Renal cortical epithelial cell (primary cell): Measurements from ENCODE around the gene PRKAG1. TPM values are rescaled to one million over a fixed set of nuclear protein-coding genes. Genes with fewer than 3 reads are reported as not detected.
"Not testable (repeated sequence)": the region's sequence is repeated elsewhere in the genome, so short reads cannot be mapped to it uniquely, and the experiment has no call there.

Source experiments
- DNase-seq: peaks from one replicate; pipeline ENCODE4 v3.0.0-alpha.2; 2011; ENCODE audit warnings: low read depth
- total RNA-seq: library from RNA; depleted of rRNA; stranded (reverse); fragments of >200 nt; gene quantifications from 2 replicates; pipeline ENCODE4 v1.2.3, GENCODE V29; 2014

Gene PRKAG1
- 63.0 and 86.1 TPM in 2 replicates for total RNA-seq

DNA sequence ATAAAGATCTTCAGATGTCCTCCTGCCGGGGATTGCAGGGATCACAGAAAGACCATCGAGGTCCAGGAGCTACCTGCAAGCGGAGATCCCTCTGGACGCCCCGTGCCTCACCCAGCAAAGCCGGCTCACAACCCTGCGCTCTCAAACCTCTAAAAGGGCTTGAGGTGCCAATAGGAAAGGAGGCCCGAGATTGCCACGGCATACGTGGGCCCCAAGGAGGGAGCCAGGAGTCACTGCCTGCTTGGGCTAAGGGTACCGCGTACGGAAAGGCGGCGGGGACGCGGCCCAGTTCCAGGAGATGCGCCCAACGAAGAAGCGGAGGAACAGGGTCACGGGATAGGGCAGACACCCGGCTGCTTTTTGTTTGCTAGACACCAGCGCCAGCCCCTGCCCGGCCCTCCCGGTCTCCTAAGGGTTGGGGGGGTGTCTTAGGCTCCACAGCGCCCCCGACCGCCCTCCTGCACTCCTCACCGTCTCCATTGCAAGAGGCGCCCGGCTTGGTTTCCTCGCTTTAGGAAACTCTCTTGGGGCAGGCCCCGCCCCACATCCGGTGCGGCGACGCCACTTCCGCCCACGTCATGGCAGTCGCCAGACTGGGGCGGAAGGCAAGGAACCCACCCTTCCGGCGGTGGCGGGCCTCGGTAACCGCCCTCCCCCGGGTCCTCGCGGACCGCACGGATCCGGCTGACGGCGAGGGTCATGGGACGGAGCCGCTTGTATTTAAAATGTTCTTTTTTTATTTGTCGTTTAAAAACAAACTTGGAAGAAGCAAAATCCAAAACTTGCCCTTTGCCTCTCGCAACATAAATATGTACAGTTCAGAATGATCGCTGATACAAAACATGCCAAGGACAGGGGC, at the start of gene PRKAG1:
Gene PRKAG1, minus strand, starts transcription at position 516 of the 859 bp plus-strand sequence. Its CDS starts 36 bp downstream, at position 480.
- DNase-seq: peak; percentile 90

DNA sequence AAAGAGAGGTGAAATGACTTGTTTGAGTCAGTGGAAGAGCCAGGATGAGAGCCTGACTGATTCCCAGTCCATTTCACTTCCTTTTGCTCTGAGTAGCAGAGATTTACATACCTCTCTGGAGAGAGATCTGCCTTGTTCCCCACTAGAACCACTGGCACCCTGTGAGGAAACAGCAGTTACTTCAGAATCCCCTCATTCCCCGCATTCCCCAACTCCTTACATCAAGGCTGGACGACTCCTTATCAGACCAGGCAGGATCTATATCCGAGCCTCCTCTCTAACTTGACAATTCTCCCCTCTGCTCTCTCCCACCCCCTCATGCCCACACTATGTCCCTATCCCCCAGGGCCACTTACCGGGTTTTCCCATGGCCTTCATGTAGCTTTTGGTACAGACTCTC, 47.5 kb upstream of the PRKAG1 start:
- DNase-seq: no peak

DNA sequence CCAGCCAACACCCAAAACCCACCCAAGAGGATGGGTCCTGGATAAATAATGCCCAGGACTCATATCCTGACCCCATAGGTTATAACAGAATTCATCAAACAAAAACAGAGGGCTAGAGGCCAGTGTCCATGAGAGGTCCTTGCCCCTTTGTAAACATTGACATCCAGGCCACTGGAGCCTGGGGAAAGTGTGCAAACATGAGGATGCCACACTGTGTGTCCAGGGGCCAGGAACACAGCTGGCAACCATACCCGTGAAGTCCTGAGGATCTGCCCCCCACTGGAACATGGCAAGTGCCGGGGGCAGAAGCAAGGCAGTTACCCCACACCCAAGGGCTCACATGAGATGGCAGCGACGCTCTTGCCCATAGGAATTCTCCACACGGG, 46.2 kb upstream of the PRKAG1 start:
- no peak for DNase-seq

DNA sequence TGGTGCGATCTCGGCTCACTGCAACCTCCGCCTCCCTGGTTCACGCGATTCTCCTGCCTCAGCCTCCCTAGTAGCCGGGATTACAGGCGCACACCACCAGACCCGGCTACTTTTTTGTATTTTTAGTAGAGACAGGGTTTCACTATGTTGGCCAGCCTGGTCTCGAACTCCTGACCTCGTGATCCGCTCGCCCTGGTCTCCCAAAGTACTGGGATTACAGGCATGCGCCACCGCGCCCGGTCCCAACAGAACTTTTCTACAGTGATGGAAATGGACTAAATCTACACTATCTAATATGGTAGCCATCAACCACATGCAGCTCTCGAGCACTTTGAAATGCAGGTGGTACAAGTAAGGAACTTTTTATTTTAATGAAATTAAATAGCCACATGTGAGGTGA, 43.3 kb upstream of the PRKAG1 start:
- DNase-seq: not testable (repeated sequence)

DNA sequence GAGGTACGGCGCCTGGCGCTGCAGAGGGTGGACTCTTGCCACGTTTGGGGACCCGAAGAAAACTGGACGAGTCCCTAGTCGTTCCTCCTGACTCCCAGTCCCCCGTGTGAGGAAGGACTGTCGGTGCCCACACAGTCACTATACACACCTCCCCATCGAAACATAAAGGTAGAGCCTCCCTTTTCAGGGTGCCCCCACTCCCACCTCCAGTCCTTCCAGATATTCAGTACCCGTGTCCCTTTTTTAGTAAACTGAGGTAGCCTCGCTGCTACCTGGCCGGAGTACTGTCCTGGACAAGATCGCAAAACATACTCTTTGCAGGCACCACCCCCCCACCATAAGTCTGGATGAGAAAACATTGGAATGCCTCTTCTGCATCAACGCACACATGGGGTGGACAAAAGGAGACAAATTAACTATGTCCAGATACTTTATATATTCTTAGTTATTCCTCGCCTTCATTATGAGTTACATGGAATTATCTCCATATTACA, 42.6 kb upstream of the PRKAG1 start:
- DNase-seq: no peak

DNA sequence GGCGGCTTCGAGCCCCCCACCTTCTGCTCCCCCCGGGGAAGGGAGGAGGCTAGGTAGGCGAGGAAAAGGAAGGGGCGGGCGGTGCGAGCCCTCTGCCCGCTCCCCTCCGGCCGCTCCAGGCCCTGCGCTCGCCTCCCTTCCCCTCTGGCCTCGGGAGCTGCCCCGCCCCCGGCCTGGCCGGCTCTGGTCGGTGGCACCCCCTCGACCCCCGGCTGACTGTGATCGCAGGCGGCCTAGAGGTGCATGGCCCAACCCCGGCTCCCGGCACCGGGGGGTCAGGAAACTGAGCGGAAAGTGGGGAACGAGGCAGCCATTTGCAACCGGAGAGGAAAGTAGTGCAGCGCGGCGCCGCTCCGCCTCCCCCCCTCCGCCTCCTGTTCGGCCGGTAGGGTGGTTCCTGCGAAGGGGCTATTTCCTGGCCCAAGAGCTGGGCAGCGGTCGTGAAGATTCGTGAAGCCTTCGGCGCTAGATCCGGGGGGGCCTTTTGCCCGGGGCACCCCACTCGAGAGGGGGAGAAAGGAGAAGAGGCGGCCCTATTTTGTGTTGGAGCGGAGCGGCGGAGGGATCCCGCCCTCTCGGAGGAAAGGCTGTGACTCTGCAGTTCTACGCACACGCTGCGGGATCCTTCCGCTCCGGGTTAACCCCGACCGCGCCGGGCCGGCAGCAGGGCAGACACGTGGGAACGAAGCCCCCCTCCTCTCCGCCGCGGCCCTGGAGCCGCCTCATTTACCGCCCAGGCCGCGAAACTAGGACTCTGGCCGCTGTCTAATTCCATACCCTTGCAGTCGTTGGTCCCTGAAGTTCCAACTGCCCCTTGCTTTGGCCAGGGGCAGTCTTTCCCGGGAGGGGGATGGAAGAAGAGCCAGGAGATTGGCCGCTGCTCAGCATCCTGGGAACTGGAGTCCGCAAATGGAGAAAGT, 41.9 kb upstream of the PRKAG1 start, which contains the start of gene KMT2D:
Gene KMT2D, minus strand, starts transcription at position 558 of the 920 bp plus-strand sequence. CDS start 5,470 bp downstream, outside the sequence.
- peak; percentile 75 for DNase-seq

DNA sequence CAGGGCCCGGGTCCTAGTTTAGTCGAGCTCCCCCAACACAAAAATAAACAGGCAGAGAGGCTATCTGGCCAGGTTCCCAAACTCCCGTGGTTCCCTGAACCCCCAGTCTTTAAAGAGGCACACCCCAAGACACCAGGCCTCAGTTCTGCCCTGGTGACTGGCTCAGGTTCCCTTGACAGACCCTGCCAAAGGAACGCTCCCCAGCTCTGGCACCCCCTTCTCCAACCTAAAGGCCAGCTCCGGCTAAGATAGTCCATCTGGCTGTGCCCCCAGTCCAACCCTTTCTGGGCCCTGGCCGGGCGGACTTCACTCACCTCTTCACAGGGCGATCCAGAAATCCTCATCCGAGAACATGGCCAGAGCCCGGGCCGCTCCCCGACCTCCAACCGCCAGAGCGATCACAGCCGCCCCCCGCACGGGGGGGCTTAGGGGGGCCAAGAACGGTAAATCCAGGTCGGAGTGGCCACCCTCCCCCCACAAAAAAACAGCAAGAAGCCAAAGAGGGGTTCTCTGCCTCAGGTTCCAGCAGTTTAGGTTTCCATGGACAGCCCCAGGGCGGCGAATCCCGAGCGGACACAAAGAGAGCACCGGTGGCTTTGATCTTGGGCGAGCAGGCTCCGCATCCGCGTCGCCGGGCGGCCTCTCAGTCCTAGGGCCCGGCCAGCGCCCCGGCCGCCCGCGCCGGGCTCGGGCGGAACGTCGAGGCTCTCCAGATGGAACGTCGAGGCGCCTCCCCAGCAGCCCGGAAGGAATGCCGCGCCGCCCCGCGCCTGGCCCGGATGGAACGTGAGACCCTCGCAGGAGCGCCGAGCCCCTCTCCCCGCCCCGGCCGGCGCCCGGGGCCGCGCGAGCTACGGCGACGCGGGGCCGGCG, 41.0 kb upstream of the PRKAG1 start:
- DNase-seq: no peak

DNA sequence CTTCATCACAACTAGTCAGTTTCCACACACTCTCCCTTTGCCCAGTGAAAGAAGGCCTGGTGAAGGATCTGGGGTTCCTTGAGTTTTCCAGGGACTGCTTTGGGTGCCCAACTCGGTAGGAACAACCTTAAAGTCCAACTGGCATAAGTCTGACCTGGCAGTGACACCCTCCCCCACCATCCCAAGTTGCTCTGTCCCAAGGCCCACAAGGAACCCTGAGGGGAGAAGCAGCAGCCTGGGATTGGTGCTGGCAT, 40.4 kb upstream of the PRKAG1 start:
- DNase-seq: no peak

DNA sequence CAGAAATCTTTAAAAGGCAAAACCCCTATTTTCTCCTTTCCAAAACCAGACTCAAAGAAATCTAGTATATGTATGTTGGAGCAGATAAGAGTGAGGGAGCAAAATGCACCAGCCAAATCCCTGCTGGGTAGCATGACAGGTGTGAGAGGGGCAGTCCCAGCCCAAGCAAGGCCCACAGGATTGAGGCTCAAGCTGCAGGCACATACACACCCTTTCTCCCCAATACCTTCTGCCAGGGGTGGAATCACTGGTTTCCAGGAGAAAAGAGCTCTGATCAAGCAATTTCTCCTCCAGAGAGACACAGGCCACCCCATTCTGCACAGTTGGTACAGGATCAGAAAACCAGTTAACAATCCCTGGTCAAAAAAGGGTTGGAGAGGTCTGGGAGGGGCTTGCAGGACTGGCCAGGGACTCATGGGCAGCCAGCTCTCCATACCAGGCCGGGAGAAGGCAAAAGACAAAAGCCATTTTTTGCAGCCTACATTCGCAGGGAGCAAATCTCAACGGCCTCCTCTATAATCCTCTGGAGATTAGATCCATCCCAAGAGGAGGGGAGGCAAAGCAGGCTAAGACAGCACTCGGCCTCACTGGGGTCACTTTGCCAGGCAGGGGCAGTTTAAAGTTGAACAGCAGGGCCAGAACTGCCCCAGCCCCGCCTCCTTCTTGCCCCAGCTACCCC, 39.9 kb upstream of the PRKAG1 start:
- DNase-seq: no peak

DNA sequence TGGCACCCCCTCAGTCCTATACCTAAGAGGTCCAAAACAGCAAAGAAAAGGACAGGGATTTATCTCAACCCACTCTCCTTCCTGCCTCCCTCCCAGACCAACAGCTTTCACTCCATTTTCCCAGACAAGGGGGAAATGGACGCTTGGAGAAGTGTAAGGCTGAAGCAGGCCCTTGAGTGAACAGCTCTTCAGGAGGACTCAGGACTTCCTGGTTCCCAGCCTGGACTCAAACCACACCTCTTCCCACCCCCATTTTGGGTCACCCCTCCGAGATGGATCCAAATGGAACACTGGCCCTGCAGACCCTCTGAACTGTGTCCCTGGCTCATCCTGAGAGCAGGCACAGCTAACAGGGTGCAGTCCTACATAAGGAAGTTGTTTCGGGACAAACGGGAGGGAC, 39.3 kb upstream of the PRKAG1 start:
- peak; percentile 9 for DNase-seq

DNA sequence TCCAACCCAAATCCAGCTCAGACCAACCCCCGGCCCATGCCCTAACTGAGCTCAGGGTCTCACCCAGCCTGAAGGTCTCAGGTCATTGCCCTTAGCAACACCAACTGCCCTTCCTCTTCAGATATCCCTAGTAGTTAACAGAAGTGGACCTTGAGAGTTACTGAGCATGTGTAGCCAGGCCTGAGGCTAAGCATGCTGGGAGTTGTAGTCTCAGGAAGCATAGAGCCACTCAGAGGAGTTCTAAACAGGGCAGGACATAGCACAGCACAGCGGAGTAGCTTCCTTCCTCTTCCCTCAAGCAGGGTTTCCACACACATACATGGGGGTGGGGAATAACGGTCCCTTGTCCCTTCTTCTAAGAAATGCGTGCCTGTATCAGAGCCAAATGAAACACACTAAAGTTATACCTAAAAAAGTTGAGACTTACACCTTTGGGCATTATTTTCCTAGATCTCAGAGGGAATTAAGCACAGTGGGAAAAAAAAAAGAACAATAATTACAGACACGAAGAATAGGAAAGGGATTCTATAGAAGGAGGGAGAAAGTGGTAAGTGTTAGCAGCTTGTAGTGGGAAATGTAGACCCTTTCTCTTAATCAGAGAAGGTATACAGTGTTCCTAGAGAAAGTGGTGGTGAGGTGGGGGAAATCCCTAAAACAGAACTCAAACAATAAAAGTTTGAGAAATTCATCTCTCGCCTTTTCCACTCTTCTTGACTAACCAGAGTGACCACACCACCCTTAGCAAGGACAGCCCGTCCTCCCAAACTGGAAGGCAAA, 37.6 kb upstream of the PRKAG1 start:
- peak; percentile 62 for DNase-seq

DNA sequence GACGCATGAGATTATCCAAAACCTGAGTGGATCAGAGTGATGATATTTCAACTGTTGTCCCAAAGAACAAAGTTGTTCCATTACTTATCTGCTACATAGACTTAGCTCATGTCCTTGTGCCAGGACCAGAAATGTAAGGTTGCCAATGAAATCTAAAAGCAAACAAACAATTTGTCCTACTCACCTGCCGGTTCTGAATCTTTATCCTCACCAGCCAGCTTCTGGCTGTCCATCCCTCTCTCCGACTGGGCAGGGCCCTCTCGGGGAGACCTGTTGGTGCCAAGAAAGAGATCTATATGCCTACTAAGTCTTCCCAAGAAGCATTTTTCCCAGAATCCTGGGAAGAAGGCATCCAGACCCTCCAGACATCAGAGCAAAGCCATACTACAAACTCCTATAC, 36.5 kb upstream of the PRKAG1 start:
- DNase-seq: no peak

DNA sequence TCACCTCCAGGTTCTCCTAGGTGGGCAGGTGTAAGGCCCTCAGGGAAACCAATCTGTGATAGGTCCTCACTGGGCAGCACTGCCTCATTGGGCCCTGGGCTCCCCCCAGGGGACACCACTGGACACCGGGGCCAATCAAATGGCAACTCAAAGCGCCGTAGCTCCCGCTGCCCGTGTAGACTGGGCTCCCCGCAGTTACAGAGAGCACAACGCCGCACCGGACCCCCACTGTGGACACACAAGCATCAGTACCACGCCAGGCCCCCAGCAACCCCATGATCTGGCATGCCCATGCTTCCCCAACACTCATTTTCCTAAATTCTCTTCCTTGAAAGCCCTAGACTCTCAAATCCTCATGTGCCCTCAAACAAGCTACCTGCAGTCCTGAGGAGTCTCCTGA, 35.9 kb upstream of the PRKAG1 start:
- no peak for DNase-seq

DNA sequence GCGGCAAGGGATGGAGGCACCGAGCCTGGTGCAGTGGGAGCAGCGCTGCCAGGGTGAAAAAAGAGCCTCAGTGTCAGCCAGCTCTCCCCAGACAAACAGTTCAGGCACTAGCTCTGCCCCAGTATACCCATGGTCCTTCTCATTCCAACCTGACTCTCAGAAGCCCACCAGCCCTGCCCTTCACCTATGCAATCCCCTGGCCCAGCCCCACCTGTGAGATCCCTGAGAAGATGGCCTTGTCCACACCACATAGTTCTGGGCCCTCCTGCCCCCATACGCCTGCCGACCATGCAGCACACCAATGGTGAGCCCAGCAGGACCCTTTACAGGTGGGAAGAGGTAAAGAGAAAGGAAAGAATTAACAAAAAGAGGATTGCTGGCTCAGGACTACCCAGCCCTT, 35.5 kb upstream of the PRKAG1 start:
- no peak for DNase-seq

DNA sequence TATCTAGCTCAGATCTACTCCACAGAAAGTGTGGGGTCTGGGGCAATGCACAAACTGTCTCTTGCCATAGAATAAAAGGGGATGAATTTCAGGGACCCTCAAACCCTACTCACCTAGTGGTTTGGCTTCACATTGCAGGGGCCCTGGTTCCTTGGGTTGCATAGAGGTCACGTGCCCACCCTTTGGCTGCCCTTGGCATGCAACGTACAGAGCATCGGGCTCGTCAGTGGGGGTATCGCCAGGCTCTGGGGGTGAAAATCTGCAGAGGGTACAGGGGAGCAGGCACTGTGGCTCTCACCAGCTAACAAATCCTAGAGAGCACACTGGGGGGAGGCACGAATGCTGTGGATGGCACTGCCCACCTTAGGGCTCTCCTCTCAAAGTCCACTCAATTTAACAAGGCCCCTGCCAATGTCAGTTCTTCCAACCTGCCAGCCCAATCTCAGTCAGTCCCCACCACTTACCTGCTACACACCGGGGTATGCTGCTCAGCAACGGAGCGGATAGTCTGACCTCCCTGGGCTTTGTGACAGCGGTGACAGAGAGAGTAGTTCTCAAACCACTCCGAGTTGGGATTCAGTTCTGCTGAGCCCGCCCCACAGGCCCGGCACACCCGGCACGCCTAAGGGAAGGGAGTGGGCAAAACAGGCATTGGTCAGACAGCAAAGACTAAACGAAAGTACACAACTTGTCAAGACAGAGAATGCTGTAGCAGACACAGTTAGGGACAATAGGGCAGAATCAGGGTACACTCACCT, 34.1 kb upstream of the PRKAG1 start:
- no peak for DNase-seq

DNA sequence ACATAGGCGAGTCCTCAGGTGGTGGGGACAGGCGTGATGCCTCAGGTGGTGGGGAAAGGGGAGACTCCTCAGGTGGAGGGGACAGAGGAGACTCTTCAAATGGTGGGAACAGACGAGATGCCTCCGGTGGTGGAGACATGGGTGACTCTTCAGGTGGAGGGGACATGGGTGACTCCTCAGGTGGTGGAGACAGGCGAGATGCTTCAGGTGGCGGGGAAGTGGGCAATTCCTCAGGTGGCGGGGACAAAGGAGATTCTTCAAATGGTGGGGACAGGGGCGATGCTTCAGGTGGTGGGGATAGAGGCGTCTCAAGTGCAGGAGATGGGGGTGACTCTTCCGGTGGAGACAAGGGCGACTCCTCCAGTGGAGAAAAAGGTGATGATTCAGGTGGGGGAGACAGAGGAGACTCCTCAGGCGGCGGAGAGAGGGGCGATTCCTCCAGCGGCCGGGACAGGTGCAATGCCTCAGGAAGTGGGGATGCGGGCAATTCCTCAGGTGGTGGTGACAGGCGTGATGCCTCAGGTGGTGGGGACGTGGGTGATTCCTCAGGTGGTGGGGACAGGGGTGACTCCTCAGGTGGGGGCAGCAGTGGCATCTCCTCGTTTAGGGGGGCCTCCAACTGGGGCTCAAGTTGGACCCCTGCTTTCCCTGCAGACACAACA, 33.3 kb upstream of the PRKAG1 start:
- DNase-seq: no peak

DNA sequence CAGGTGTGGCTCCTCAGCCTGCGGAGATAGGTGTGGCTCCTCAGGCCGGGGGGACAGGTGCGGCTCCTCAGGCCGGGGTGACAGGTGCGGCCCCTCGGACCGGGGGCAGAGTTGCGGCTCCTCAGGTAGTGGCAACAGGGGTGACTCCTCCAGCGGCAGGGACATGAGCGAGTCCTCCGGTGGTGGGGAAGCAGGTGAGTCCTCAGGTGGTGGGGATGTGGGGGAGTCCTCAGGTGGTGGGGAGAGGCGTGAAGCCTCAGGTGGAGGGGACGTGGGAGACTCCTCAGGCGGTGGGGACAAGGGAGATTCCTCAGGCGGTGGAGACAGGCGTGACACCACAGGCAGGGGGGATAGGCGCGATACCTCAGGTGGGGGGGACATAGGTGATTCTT, 32.8 kb upstream of the PRKAG1 start:
- DNase-seq: no peak

DNA sequence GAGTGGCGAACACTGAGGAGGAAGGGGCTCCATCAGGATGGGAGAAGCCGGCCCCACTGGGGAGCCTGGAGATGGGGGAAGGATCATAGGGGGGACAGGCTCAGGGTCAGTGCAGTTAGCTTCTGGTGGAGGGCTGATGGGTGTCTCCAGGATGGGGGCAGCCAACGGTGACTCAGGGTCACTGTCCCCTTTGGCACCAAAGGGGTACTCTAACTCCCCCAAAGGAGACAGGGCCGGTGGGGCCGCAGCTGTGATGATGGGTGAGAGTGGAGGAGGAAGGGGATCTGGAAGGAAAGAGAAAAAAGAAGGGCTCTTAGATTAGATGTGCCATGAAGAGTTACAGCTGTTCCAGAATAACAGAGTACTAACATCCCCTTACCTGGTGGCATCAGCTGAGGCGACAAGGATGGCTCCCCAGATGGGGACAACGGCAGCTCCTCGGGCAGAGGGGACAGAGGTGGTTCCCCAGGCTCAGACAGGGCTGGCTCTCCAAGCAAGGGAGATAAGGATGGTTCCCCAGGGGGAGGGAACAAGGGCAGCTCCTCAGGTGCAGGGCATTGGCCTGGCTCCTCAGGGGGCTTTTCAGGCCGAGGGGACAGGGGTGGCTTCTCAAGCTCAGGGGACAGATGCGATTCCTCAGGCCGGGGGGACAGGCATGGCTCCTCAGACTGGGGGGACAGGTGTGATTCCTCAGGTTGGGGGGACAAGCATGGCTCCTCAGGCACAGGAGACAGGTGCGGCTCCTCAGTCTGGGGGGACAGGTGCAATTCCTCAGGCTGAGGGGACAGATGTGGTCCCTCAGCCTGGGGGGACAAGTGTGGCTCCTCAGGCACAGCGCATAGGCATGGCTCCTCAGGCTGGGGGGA, 32.2 kb upstream of the PRKAG1 start:
- DNase-seq: no peak
